H1 (cell line): ENCODE measurements around the gene NHSL2. TPM values are rescaled to one million over a fixed set of nuclear protein-coding genes. Genes with fewer than 3 reads are reported as not detected.

ENCODE experiments used
- BRCA1 ChIP-seq: IDR thresholded peaks from 2 replicates; pipeline ENCODE4 v1.6.1; 2012; ENCODE audit warnings: low read depth, low read length, improper control_type of control experiment
- CHD7 ChIP-seq: fragments of 300-600 bp; sonication (generic); IDR thresholded peaks from 2 replicates; pipeline ENCODE4 v1.7.1; 2012; ENCODE audit warnings: low read length, moderate library complexity, mild to moderate bottlenecking, inconsistent platforms; ENCODE audit not compliant: insufficient replicate concordance
- SAP30 ChIP-seq: fragments of 300-600 bp; sonication (generic); IDR thresholded peaks from 2 replicates; pipeline ENCODE4 v1.7.1; 2012; ENCODE audit warnings: low read length, moderate library complexity, mild to moderate bottlenecking, inconsistent platforms; ENCODE audit not compliant: insufficient read depth, insufficient replicate concordance
- TAF7 ChIP-seq: optimal IDR thresholded peaks from 2 replicates; pipeline ENCODE3; 2011; ENCODE audit warnings: low read depth, mild to moderate bottlenecking, inconsistent platforms, low read length, moderate library complexity, borderline replicate concordance
- polyA plus RNA-seq, 7 experiments: library from polyadenylated mRNA; depleted of rRNA in 3 of 7; stranded (reverse) in 5 of 7; unstranded in 2 of 7; fragments of >200 nt in 5 of 7; fragments of 200-250 nt in 2 of 7; gene quantifications; 1 replicate in 5 of 7; 2 replicates in 1 of 7; 4 replicates in 1 of 7; pipeline versions ENCODE4 v1.2.1 to v1.2.3, GENCODE V29; 2011 to 2013; ENCODE audit warnings: missing spikeins in 2 of 7, mixed read lengths in 2 of 7
- total RNA-seq: library from RNA; stranded (reverse); fragmentation: NEBNext Ultra II Directional; extraction: Animal tissue kit (Norgen Biotek cat#: 25700); gene quantifications from 2 replicates; pipeline ENCODE4 v1.2.1, GENCODE V29; 2021

Gene NHSL2
- total and polyA plus RNA-seq, 2 of the 8 experiments (the other 6 are each of a cell fraction or from before 2014, with no cell fraction given) = 3.7 to 7.2 TPM

GRCh38 chrX:72102126-72102525 is 191.5 kb downstream of the NHSL2 start (continued):
- TF ChIP-seq CHD7 (no peak), BRCA1 (no peak), TAF7 (no peak), SAP30 (no peak)
